Fibroblast of lung (primary cell): ENCODE measurements around the gene CA12. TPM values are rescaled to one million over a fixed set of nuclear protein-coding genes. Genes with fewer than 3 reads are reported as not detected.

Experiments used
- DNase-seq, 2 donors: peaks; one replicate each; pipeline versions ENCODE4 v3.0.0 to v3.0.0-alpha.2; 2010; ENCODE audit warnings: low read depth in 2 of 2
- H2AFZ ChIP-seq: 2 replicates; pipeline ENCODE4 v1.5.1; 2012; ENCODE audit warnings: low read length, control low read depth, inconsistent platforms
- H3K27ac ChIP-seq: 2 replicates; pipeline ENCODE4 v1.5.1; 2011; ENCODE audit warnings: low read length, control low read depth; ENCODE audit not compliant: insufficient read depth
- H3K27me3 ChIP-seq: 2 replicates; pipeline ENCODE4 v1.5.1; 2011; ENCODE audit warnings: mild to moderate bottlenecking, low read length; ENCODE audit not compliant: control insufficient read depth, insufficient read depth
- H3K36me3 ChIP-seq: 2 replicates; pipeline ENCODE4 v1.5.1; 2011; ENCODE audit warnings: low read length; ENCODE audit not compliant: control insufficient read depth, insufficient read depth
- H3K4me1 ChIP-seq: 2 replicates; pipeline ENCODE4 v1.5.1; 2011; ENCODE audit warnings: low read length; ENCODE audit not compliant: control insufficient read depth, insufficient read depth; ENCODE audit errors: extremely low read depth
- H3K4me2 ChIP-seq: 2 replicates; pipeline ENCODE4 v1.5.1; 2011; ENCODE audit warnings: low read length, control low read depth; ENCODE audit not compliant: insufficient read depth; ENCODE audit errors: extremely low read depth
- H3K4me3 ChIP-seq, 4 experiments: fragments of 200-600 bp in 1 of 4; sonication (generic) in 1 of 4; replicated peaks in 1 of 4; 2 replicates each; pipeline ENCODE4 v1.5.1; 2011 to 2016; ENCODE audit warnings: low read length in 4 of 4, low read depth in 3 of 4, mild to moderate bottlenecking in 3 of 4, control low read depth in 2 of 4, inconsistent platforms in 1 of 4, mixed read lengths in 1 of 4; ENCODE audit not compliant: insufficient read depth in 1 of 4; ENCODE audit errors: control extremely low read depth in 1 of 4
- H3K79me2 ChIP-seq: 2 replicates; pipeline ENCODE4 v1.5.1; 2012; ENCODE audit warnings: mild to moderate bottlenecking, low read length, inconsistent platforms; ENCODE audit not compliant: control insufficient read depth, insufficient read depth
- H3K9ac ChIP-seq: 2 replicates; pipeline ENCODE4 v1.5.1; 2011; ENCODE audit warnings: mild to moderate bottlenecking, low read length, control low read depth; ENCODE audit not compliant: insufficient read depth
- H3K9me3 ChIP-seq: 2 replicates; pipeline ENCODE4 v1.5.1; 2012; ENCODE audit warnings: low read depth, low read length; ENCODE audit not compliant: control insufficient read depth, insufficient read depth
- H4K20me1 ChIP-seq: 2 replicates; pipeline ENCODE4 v1.5.1; 2011; ENCODE audit warnings: low read length; ENCODE audit not compliant: control insufficient read depth, insufficient read depth; ENCODE audit errors: extremely low read depth
- CTCF ChIP-seq, 2 donors: IDR thresholded peaks in 1 of 2; conservative IDR thresholded peaks in 1 of 2; 1 replicate in 1 of 2; 2 replicates in 1 of 2; pipeline ENCODE4 v1.5.1; 2011 to 2012; ENCODE audit warnings: low read length in 2 of 2, control low read depth in 1 of 2, inconsistent platforms in 1 of 2, low read depth in 1 of 2, mild to moderate bottlenecking in 1 of 2
- EZH2 ChIP-seq: IDR thresholded peaks from 2 replicates; pipeline ENCODE4 v1.5.1; 2012; ENCODE audit warnings: low read length, control low read depth, mild to moderate bottlenecking; ENCODE audit errors: missing control alignments
- polyA plus RNA-seq, 2 donors: library from polyadenylated mRNA; depleted of rRNA in 1 of 2; stranded (reverse) in 1 of 2; unstranded in 1 of 2; fragments of >200 nt; gene quantifications; 2 replicates each; pipeline ENCODE4 v1.2.1, GENCODE V29; 2011 to 2012; ENCODE audit warnings: missing spikeins in 1 of 2
- total RNA-seq: library from RNA; depleted of rRNA; stranded (reverse); fragments of >200 nt; gene quantifications from 2 replicates; pipeline ENCODE4 v1.2.1, GENCODE V29; 2014

CA12 gene
- total and polyA plus RNA-seq, 2 donors (not counting 1 experiment from before 2014, with no cell fraction given) = 30.6 to 48.4 TPM

GRCh38 chr15:63284335-63284734 is 97.3 kb downstream of the CA12 start:
- no peak overlapping the region for H3K4me2 ChIP-seq
- no peaks in the 10 kb centered on the region for H3K9me3 ChIP-seq
- no peak overlapping the region for H3K27ac ChIP-seq
- H4K20me1 ChIP-seq = no peaks in the 10 kb centered on the region
- H3K4me1 ChIP-seq = no peaks in the 10 kb centered on the region
- no peaks in the 10 kb centered on the region for H3K27me3 ChIP-seq
- TF ChIP-seq CTCF (conservative IDR thresholded peaks at IDR 0.05 in 1 of 2, IDR thresholded peaks at IDR 0.05 in 1 of 2; ENCODE audit: low read depth in 1 of 2, low read length in 2 of 2) (no peak), EZH2 (no peak)
- H3K36me3 ChIP-seq = no peaks in the 10 kb centered on the region
- no peak overlapping the region for H3K9ac ChIP-seq
- no peaks in the 10 kb centered on the region for H3K79me2 ChIP-seq
- DNase-seq = no peak
- H3K4me3 ChIP-seq = no peak overlapping the region
- no peak overlapping the region for H2AFZ ChIP-seq

DNA sequence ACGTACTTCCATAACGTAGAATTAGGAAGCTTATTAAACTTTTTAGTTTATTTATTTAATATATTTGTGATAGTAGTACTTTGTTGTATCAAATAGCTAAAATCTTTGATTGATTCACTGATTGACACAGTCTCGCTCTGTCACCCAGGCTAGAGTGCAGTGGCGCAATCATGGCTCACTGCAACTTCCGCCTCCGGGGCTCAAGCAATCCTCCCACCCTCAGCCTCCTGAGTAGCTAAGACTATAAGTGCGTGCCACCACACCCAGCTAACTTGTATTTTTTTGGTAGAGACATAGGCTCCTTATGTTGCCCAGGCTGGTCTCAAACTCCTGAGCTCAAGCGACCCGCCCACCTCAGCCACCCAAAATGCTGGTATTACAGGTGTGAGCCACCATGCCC is 98.5 kb downstream of the CA12 start:
- Histone ChIP-seq H3K4me1 (peaks cover 2% of the 10 kb centered on the region), H3K4me2 (no peak overlapping the region), H3K27me3 (no peaks in the 10 kb centered on the region), H3K79me2 (peaks cover 1% of the 10 kb centered on the region), H4K20me1 (no peaks in the 10 kb centered on the region), H3K9me3 (no peaks in the 10 kb centered on the region), H3K36me3 (no peaks in the 10 kb centered on the region), H2AFZ (no peak overlapping the region), H3K27ac (no peak overlapping the region), H3K4me3 (no peak overlapping the region), H3K9ac (no peak overlapping the region)
- no peak for DNase-seq
- TF ChIP-seq CTCF (conservative IDR thresholded peaks at IDR 0.05 in 1 of 2, IDR thresholded peaks at IDR 0.05 in 1 of 2; ENCODE audit: low read depth in 1 of 2, low read length in 2 of 2) = no peak

DNA sequence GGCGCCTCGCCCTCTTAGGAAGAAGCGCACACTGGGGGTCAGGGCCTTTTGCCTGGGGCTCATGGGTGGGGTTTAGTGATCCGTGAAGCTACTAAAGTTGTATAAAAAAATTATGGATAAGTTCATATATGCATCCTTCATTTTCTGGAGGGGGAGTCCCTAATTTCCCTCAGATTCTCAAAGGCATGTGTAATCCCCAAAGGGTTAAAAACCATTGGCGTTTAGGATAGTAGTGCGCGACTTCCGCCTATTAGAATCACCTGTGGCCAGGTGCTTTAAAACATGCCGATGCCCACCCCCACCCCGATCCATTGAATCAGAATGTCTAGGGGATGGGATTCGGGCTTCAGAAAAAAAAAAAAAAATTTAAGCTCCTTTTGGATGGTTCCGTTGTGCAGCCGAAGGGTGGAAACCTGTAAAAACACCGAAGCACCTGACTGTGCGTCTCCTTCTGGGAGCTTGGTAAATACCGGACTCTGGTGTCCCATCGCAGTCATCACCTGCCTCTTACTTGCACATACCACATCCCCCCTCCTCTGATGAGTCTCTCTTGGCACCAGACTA is 103.7 kb downstream of the CA12 start:
- no peak for TF ChIP-seq EZH2
- no peak for DNase-seq

More for the DNA sequence above, 103.7 kb downstream of the CA12 start:
- H3K9me3 ChIP-seq = no peaks in the 10 kb centered on the region
- H3K9ac ChIP-seq = peak overlapping the region; percentile 84
- no peaks in the 10 kb centered on the region for H3K27me3 ChIP-seq
- peaks cover 3% of the 10 kb centered on the region for H3K4me1 ChIP-seq
- H3K4me3 ChIP-seq = peak overlapping the region; percentile 88 to 99 (median 91)
- no peaks in the 10 kb centered on the region for H3K36me3 ChIP-seq
- peak overlapping the region; percentile 98 for H3K4me2 ChIP-seq
- H4K20me1 ChIP-seq = no peaks in the 10 kb centered on the region
- peak overlapping the region; percentile 73 for H3K27ac ChIP-seq
- H2AFZ ChIP-seq = peak overlapping the region; percentile 51
- H3K79me2 ChIP-seq = peaks cover 3% of the 10 kb centered on the region
